SU-DHL-6 (cell line): ENCODE data around the gene EMC1.

ENCODE experiments used
- CTCF ChIP-seq: fragments of 200-600 bp; sonication (generic); IDR thresholded peaks from one replicate; pipeline ENCODE4 v1.5.1; 2017; ENCODE audit warnings: antibody characterized with exemption, mild to moderate bottlenecking, low read length, moderate library complexity; ENCODE audit not compliant: insufficient read depth, poor library complexity, severe bottlenecking
- EZH2phosphoT487 ChIP-seq: fragments of 200-600 bp; sonication (generic), shearing (Covaris generic); conservative IDR thresholded peaks from 2 replicates; pipeline ENCODE4 v1.6.1; 2018; ENCODE audit warnings: mild to moderate bottlenecking, antibody characterized with exemption, low read length, moderate library complexity, mixed read lengths

- TF ChIP-seq CTCF (no peak), EZH2phosphoT487 (no peak)
Observed at GRCh38 chr1:19257178-19257914, 6.0 kb upstream of the EMC1 start.
